ENCODE measurements around the gene AGPS. TPM values are rescaled to one million over a fixed set of nuclear protein-coding genes. Genes with fewer than 3 reads are reported as not detected.

AGPS gene
- total and polyA plus RNA-seq, 2 of the 13 experiments (the other 11 are each of a cell fraction or from before 2014, with no cell fraction given) = 39.4 to 99.0 TPM

GRCh38 chr2:177551989-177552421 is 159.4 kb downstream of the AGPS start (continued):
- TF ChIP-seq PRDM10 (CRISPR knock-in tag; IDR thresholded peaks at IDR 0.05; ENCODE audit: low read depth) (no peak), JDP2 (CRISPR knock-in tag; IDR thresholded peaks at IDR 0.05; ENCODE audit: borderline replicate concordance) (no peak)

- Histone ChIP-seq H3K9me3 (ENCODE audit: low read length) (no peaks in the 10 kb centered on the region), H2AFZ (ENCODE audit: low read length) (peak overlapping the region; percentile 97), H3K9ac (ENCODE audit: insufficient read depth, low read depth, low read length) (peak overlapping the region; percentile 97), H3K4me3 (replicated peaks in 1 of 3; ENCODE audit: insufficient read depth in 1 of 3, low read depth in 2 of 3, low read length in 3 of 3) (peak overlapping the region; percentile 76 to 92 (median 82)), H3K79me2 (ENCODE audit: insufficient read depth, low read length) (no peaks in the 10 kb centered on the region), H3K36me3 (replicated peaks in 1 of 2; ENCODE audit: control insufficient read depth in 1 of 2, insufficient read depth in 2 of 2, low read length in 2 of 2) (no peaks in the 10 kb centered on the region), H3K4me1 (ENCODE audit: insufficient read depth, low read length) (peaks cover 15% of the 10 kb centered on the region), H3K27me3 (ENCODE audit: control insufficient read depth in 1 of 2, insufficient read depth in 2 of 2, low read length in 2 of 2) (no peaks in the 10 kb centered on the region; a peak in 1 of 5 replicates), H3K4me2 (ENCODE audit: low read depth, low read length) (peak overlapping the region; percentile 84), H3K27ac (ENCODE audit: extremely low read length, insufficient read depth, low read length) (peak overlapping the region; percentile 93), H4K20me1 (ENCODE audit: insufficient read depth, low read length) (no peaks in the 10 kb centered on the region)
- ATAC-seq = peak; percentile 93
- intact Hi-C loops (cut with micrococcal nuclease; ENCODE audit: unreplicated experiment) = loop anchor here (1.0 kb wide), 2 partner anchors 52 to 287 kb away; no protein-coding TSS in a partner anchor
- ChIA-PET POLR2A (interaction anchor here (1.0 to 1.7 kb wide), 4 partner anchors 27 to 155 kb away, joined by 4 to 5 read pairs (median 4); no protein-coding TSS in a partner anchor), CTCF (ENCODE audit: low intra/inter-chr PET ratio, low total read pairs) (interaction anchor here (1.2 kb wide), 1 partner anchor 52 kb away, joined by 3 read pairs; no protein-coding TSS in a partner anchor)
- 1% methylated on average over 39 of the region's 64 CpGs for WGBS (ENCODE audit: low lambda C conversion rate)
- FAIRE-seq = peak; percentile 56
- in situ Hi-C loops (cut with HindIII; ENCODE audit: extremely low pct_ligation_motif_present, low pct_unique_long_range_greater_than_20kb) = no loop called here
- BruUV-seq (replicated peaks) = no TSS peak
- peak; percentile 89 for DNase-seq (ENCODE audit: low spot score)
- TF ChIP-seq ZNF337 (CRISPR knock-in tag; IDR thresholded peaks at IDR 0.05; ENCODE audit: borderline replicate concordance, low read depth) (peak; percentile 47; the same call in 1 of the 2 replicates), FOXC1 (CRISPR knock-in tag; IDR thresholded peaks at IDR 0.05; ENCODE audit: borderline replicate concordance) (peak; percentile 88), MYPOP (CRISPR knock-in tag; IDR thresholded peaks at IDR 0.05) (peak; percentile 62; the same call in 1 of the 2 replicates), ZNF225 (CRISPR knock-in tag; IDR thresholded peaks at IDR 0.05) (0 out of 2 replicates have a peak, but pooled peaks have one; percentile 7), SRSF1 (optimal IDR thresholded peaks at IDR 0.05; ENCODE audit: low read depth, low read length) (no peak), HDAC2 (CRISPR knock-in tag; IDR thresholded peaks at IDR 0.05) (peak; percentile 45; the same call in 1 of the 2 replicates), CREB3 (CRISPR knock-in tag; IDR thresholded peaks at IDR 0.05) (no peak), ZNF577 (CRISPR knock-in tag; IDR thresholded peaks at IDR 0.05; ENCODE audit: borderline replicate concordance, low read depth) (no peak), ATF4 (CRISPR knock-in tag; IDR thresholded peaks at IDR 0.05) (no peak), FOXO4 (CRISPR knock-in tag; conservative IDR thresholded peaks at IDR 0.05) (peak; percentile 3; the same call in 1 of the 2 replicates)
Measured at GRCh38 chr2:177552422-177553175, 160.0 kb downstream of the AGPS start.
